ENCODE results near the gene SEPTIN10. TPM values are rescaled to one million over a fixed set of nuclear protein-coding genes. Genes with fewer than 3 reads are reported as not detected.

Gene SEPTIN10
- total RNA-seq, 2 donors from 2014 or later, result 41.5 to 69.8 TPM

GRCh38 chr2:109528811-109529501 lies 84.8 kb downstream of the SEPTIN10 start:
- TF ChIP-seq CTCF (IDR thresholded peaks at IDR 0.05), result no peak
- H3K27ac ChIP-seq, result no peak overlapping the region
- intact Hi-C loops (cut with DNase I), result no loop called here
- no peaks in the 10 kb centered on the region for H3K27me3 ChIP-seq
- H3K4me1 ChIP-seq, result no peaks in the 10 kb centered on the region
- H3K4me3 ChIP-seq, result no peak overlapping the region
- DNase-seq, result no peak
- no peaks in the 10 kb centered on the region for H3K36me3 ChIP-seq
- no peaks in the 10 kb centered on the region for H3K9me3 ChIP-seq
- no peak overlapping the region for H3K9ac ChIP-seq (ENCODE audit: low read depth in 2 of 2, low read length in 2 of 2)

- Histone ChIP-seq H3K9ac (ENCODE audit: low read depth in 2 of 2, low read length in 2 of 2) (no peak overlapping the region), H3K36me3 (no peaks in the 10 kb centered on the region), H3K4me3 (no peak overlapping the region)
These were observed 85.7 kb downstream of the SEPTIN10 start for GRCh38 chr2:109527846-109528705.

GRCh38 chr2:109527079-109527478 lies 86.7 kb downstream of the SEPTIN10 start:
- intact Hi-C loops (cut with DNase I), result no loop called here
- Histone ChIP-seq H3K9me3 (no peaks in the 10 kb centered on the region), H3K27ac (no peak overlapping the region), H3K27me3 (no peaks in the 10 kb centered on the region), H3K36me3 (no peaks in the 10 kb centered on the region), H3K9ac (ENCODE audit: low read depth in 2 of 2, low read length in 2 of 2) (no peak overlapping the region), H3K4me1 (no peaks in the 10 kb centered on the region), H3K4me3 (no peak overlapping the region)
- DNase-seq, result no peak
- no peak for TF ChIP-seq CTCF (IDR thresholded peaks at IDR 0.05)

More at GRCh38 chr2:109527846-109528705, 85.7 kb downstream of the SEPTIN10 start:
- no peaks in the 10 kb centered on the region for H3K27me3 ChIP-seq
- TF ChIP-seq CTCF (IDR thresholded peaks at IDR 0.05), result no peak
- DNase-seq, result no peak
- H3K27ac ChIP-seq, result no peak overlapping the region
- H3K4me1 ChIP-seq, result no peaks in the 10 kb centered on the region
- no peaks in the 10 kb centered on the region for H3K9me3 ChIP-seq
- intact Hi-C loops (cut with DNase I), result no loop called here

GRCh38 chr2:109526442-109526970 lies 87.3 kb downstream of the SEPTIN10 start:
- Histone ChIP-seq H3K36me3 (no peaks in the 10 kb centered on the region), H3K27me3 (no peaks in the 10 kb centered on the region), H3K27ac (no peak overlapping the region), H3K9me3 (no peaks in the 10 kb centered on the region), H3K4me3 (no peak overlapping the region), H3K4me1 (no peaks in the 10 kb centered on the region), H3K9ac (ENCODE audit: low read depth in 2 of 2, low read length in 2 of 2) (no peak overlapping the region)
- intact Hi-C loops (cut with DNase I), result no loop called here
- no peak for TF ChIP-seq CTCF (IDR thresholded peaks at IDR 0.05)
- no peak for DNase-seq

GRCh38 chr2:109525836-109526235 lies 87.9 kb downstream of the SEPTIN10 start:
- Histone ChIP-seq H3K4me3 (no peak overlapping the region), H3K27me3 (no peaks in the 10 kb centered on the region), H3K27ac (no peak overlapping the region), H3K4me1 (no peaks in the 10 kb centered on the region), H3K36me3 (no peaks in the 10 kb centered on the region), H3K9ac (ENCODE audit: low read depth in 2 of 2, low read length in 2 of 2) (no peak overlapping the region), H3K9me3 (no peaks in the 10 kb centered on the region)
- DNase-seq, result no peak
- intact Hi-C loops (cut with DNase I), result no loop called here
- no peak for TF ChIP-seq CTCF (IDR thresholded peaks at IDR 0.05)

All from colonic mucosa (tissue), 4 donors.